Measurements from ENCODE around the gene RAD18.

GRCh38 chr3:8975081-8976020 lies 12.1 kb upstream of the RAD18 start:
- TF ChIP-seq POLR2A (IDR thresholded peaks at IDR 0.05) = no peak
- TF ChIP-seq, protein P1, sequence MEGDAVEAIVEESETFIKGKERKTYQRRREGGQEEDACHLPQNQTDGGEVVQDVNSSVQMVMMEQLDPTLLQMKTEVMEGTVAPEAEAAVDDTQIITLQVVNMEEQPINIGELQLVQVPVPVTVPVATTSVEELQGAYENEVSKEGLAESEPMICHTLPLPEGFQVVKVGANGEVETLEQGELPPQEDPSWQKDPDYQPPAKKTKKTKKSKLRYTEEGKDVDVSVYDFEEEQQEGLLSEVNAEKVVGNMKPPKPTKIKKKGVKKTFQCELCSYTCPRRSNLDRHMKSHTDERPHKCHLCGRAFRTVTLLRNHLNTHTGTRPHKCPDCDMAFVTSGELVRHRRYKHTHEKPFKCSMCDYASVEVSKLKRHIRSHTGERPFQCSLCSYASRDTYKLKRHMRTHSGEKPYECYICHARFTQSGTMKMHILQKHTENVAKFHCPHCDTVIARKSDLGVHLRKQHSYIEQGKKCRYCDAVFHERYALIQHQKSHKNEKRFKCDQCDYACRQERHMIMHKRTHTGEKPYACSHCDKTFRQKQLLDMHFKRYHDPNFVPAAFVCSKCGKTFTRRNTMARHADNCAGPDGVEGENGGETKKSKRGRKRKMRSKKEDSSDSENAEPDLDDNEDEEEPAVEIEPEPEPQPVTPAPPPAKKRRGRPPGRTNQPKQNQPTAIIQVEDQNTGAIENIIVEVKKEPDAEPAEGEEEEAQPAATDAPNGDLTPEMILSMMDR (IDR thresholded peaks at IDR 0.05) = no peak
